ENCODE measurements around the gene OBSL1. TPM values are rescaled to one million over a fixed set of nuclear protein-coding genes. Genes with fewer than 3 reads are reported as not detected.

Gene OBSL1
- total RNA-seq, 1 donor from 2014 or later: 87.2 TPM

GRCh38 chr2:219537657-219538488 is 33.5 kb downstream of the OBSL1 start:
- H3K9ac ChIP-seq (ENCODE audit: low read depth in 1 of 3, low read length in 3 of 3): no peak overlapping the region
- H3K36me3 ChIP-seq (ENCODE audit: control insufficient read depth in 3 of 3, insufficient read depth in 3 of 3, low read length in 3 of 3): peaks cover 15 to 22% (median 19%) of the 10 kb centered on the region in 3 donors
- H3K27ac ChIP-seq (ENCODE audit: low read depth, low read length): no peak overlapping the region
- peaks cover 13 to 16% (median 15%) of the 10 kb centered on the region in 3 donors for H3K4me1 ChIP-seq (ENCODE audit: control insufficient read depth in 3 of 3, insufficient read depth in 3 of 3, low read length in 3 of 3)
- peaks cover 0 to 6% (median 3%) of the 10 kb centered on the region in 3 donors for H3K27me3 ChIP-seq (ENCODE audit: control insufficient read depth in 3 of 3, insufficient read depth in 3 of 3, low read length in 3 of 3)
- no peaks in the 10 kb centered on the region for H3K9me3 ChIP-seq (ENCODE audit: control insufficient read depth in 3 of 3, low read length in 3 of 3)
- no peak overlapping the region for H3K4me3 ChIP-seq (ENCODE audit: low read length in 3 of 3)

- Histone ChIP-seq H3K4me1 (ENCODE audit: control insufficient read depth in 3 of 3, insufficient read depth in 3 of 3, low read length in 3 of 3) (peaks cover 5 to 7% (median 6%) of the 10 kb centered on the region in 3 donors), H3K9ac (ENCODE audit: low read depth in 1 of 3, low read length in 3 of 3) (no peak overlapping the region), H3K9me3 (ENCODE audit: control insufficient read depth in 3 of 3, low read length in 3 of 3) (no peaks in the 10 kb centered on the region), H3K4me3 (ENCODE audit: low read length in 3 of 3) (no peak overlapping the region), H3K27me3 (ENCODE audit: control insufficient read depth in 3 of 3, insufficient read depth in 3 of 3, low read length in 3 of 3) (peaks cover 3 to 15% (median 5%) of the 10 kb centered on the region in 3 donors), H3K36me3 (ENCODE audit: control insufficient read depth in 3 of 3, insufficient read depth in 3 of 3, low read length in 3 of 3) (peaks cover 15 to 22% (median 19%) of the 10 kb centered on the region in 3 donors), H3K27ac (ENCODE audit: low read depth, low read length) (no peak overlapping the region)
Observed at GRCh38 chr2:219536967-219537366, 34.4 kb downstream of the OBSL1 start.

GRCh38 chr2:219536425-219536824 is 34.9 kb downstream of the OBSL1 start:
- Histone ChIP-seq H3K36me3 (ENCODE audit: control insufficient read depth in 3 of 3, insufficient read depth in 3 of 3, low read length in 3 of 3) (peaks cover 15 to 22% (median 17%) of the 10 kb centered on the region in 3 donors), H3K9me3 (ENCODE audit: control insufficient read depth in 3 of 3, low read length in 3 of 3) (no peaks in the 10 kb centered on the region), H3K27me3 (ENCODE audit: control insufficient read depth in 3 of 3, insufficient read depth in 3 of 3, low read length in 3 of 3) (peaks cover 3 to 19% (median 5%) of the 10 kb centered on the region in 3 donors), H3K4me3 (ENCODE audit: low read length in 3 of 3) (no peak overlapping the region), H3K4me1 (ENCODE audit: control insufficient read depth in 3 of 3, insufficient read depth in 3 of 3, low read length in 3 of 3) (peaks cover under 1 to 2% (median under 1%) of the 10 kb centered on the region in 3 donors), H3K9ac (ENCODE audit: low read depth in 1 of 3, low read length in 3 of 3) (no peak overlapping the region), H3K27ac (ENCODE audit: low read depth, low read length) (no peak overlapping the region)

- peaks cover 12 to 23% (median 13%) of the 10 kb centered on the region in 3 donors for H3K27me3 ChIP-seq (ENCODE audit: control insufficient read depth in 3 of 3, insufficient read depth in 3 of 3, low read length in 3 of 3)
- no peaks in the 10 kb centered on the region for H3K9me3 ChIP-seq (ENCODE audit: control insufficient read depth in 3 of 3, low read length in 3 of 3)
Observed at GRCh38 chr2:219533930-219534661, 37.2 kb downstream of the OBSL1 start.

GRCh38 chr2:219532378-219532649 is 39.0 kb downstream of the OBSL1 start:
- H3K9me3 ChIP-seq (ENCODE audit: control insufficient read depth in 3 of 3, low read length in 3 of 3): no peaks in the 10 kb centered on the region
- peaks cover 19 to 33% (median 22%) of the 10 kb centered on the region in 3 donors for H3K27me3 ChIP-seq (ENCODE audit: control insufficient read depth in 3 of 3, insufficient read depth in 3 of 3, low read length in 3 of 3)
- no peak overlapping the region for H3K9ac ChIP-seq (ENCODE audit: low read depth in 1 of 3, low read length in 3 of 3)
- H3K27ac ChIP-seq (ENCODE audit: low read depth, low read length): no peak overlapping the region
- peaks cover 4 to 11% (median 9%) of the 10 kb centered on the region in 3 donors for H3K4me1 ChIP-seq (ENCODE audit: control insufficient read depth in 3 of 3, insufficient read depth in 3 of 3, low read length in 3 of 3)
- H3K4me3 ChIP-seq (ENCODE audit: low read length in 3 of 3): no peak overlapping the region
- no peaks in the 10 kb centered on the region for H3K36me3 ChIP-seq (ENCODE audit: control insufficient read depth in 3 of 3, insufficient read depth in 3 of 3, low read length in 3 of 3)

More at GRCh38 chr2:219533930-219534661, 37.2 kb downstream of the OBSL1 start:
- Histone ChIP-seq H3K27ac (ENCODE audit: low read depth, low read length) (no peak overlapping the region), H3K9ac (ENCODE audit: low read depth in 1 of 3, low read length in 3 of 3) (no peak overlapping the region), H3K4me3 (ENCODE audit: low read length in 3 of 3) (no peak overlapping the region), H3K36me3 (ENCODE audit: control insufficient read depth in 3 of 3, insufficient read depth in 3 of 3, low read length in 3 of 3) (peaks cover 0 to 6% (median 3%) of the 10 kb centered on the region in 3 donors), H3K4me1 (ENCODE audit: control insufficient read depth in 3 of 3, insufficient read depth in 3 of 3, low read length in 3 of 3) (peaks cover 4 to 11% (median 9%) of the 10 kb centered on the region in 3 donors)

GRCh38 chr2:219531639-219532377 is 39.5 kb downstream of the OBSL1 start:
- Histone ChIP-seq H3K36me3 (ENCODE audit: control insufficient read depth in 3 of 3, insufficient read depth in 3 of 3, low read length in 3 of 3) (no peaks in the 10 kb centered on the region), H3K4me1 (ENCODE audit: control insufficient read depth in 3 of 3, insufficient read depth in 3 of 3, low read length in 3 of 3) (peaks cover 5 to 14% (median 12%) of the 10 kb centered on the region in 3 donors), H3K27ac (ENCODE audit: low read depth, low read length) (no peak overlapping the region), H3K27me3 (ENCODE audit: control insufficient read depth in 3 of 3, insufficient read depth in 3 of 3, low read length in 3 of 3) (peaks cover 22 to 38% (median 27%) of the 10 kb centered on the region in 3 donors), H3K9me3 (ENCODE audit: control insufficient read depth in 3 of 3, low read length in 3 of 3) (no peaks in the 10 kb centered on the region), H3K9ac (ENCODE audit: low read depth in 1 of 3, low read length in 3 of 3) (no peak overlapping the region), H3K4me3 (ENCODE audit: low read length in 3 of 3) (no peak overlapping the region)

- Histone ChIP-seq H3K36me3 (ENCODE audit: control insufficient read depth in 3 of 3, insufficient read depth in 3 of 3, low read length in 3 of 3) (no peaks in the 10 kb centered on the region), H3K4me3 (ENCODE audit: low read length in 3 of 3) (peak overlapping the region in 2 of 3 donors; percentile 15 to 36), H3K27ac (ENCODE audit: low read depth, low read length) (no peak overlapping the region), H3K9me3 (ENCODE audit: control insufficient read depth in 3 of 3, low read length in 3 of 3) (no peaks in the 10 kb centered on the region), H3K9ac (ENCODE audit: low read depth in 1 of 3, low read length in 3 of 3) (peak overlapping the region in 2 of 3 donors; percentile 16 to 41), H3K4me1 (ENCODE audit: control insufficient read depth in 3 of 3, insufficient read depth in 3 of 3, low read length in 3 of 3) (peaks cover 7 to 17% (median 15%) of the 10 kb centered on the region in 3 donors), H3K27me3 (ENCODE audit: control insufficient read depth in 3 of 3, insufficient read depth in 3 of 3, low read length in 3 of 3) (peaks cover 22 to 42% (median 35%) of the 10 kb centered on the region in 3 donors)
Observed at GRCh38 chr2:219530048-219530963, 41.0 kb downstream of the OBSL1 start.

- Histone ChIP-seq H3K27me3 (ENCODE audit: control insufficient read depth in 3 of 3, insufficient read depth in 3 of 3, low read length in 3 of 3) (peaks cover 39 to 57% (median 39%) of the 10 kb centered on the region in 3 donors), H3K4me3 (ENCODE audit: low read length in 3 of 3) (no peak overlapping the region), H3K27ac (ENCODE audit: low read depth, low read length) (no peak overlapping the region)
Observed at GRCh38 chr2:219527472-219527871, 43.9 kb downstream of the OBSL1 start.

GRCh38 chr2:219527076-219527394 is 44.3 kb downstream of the OBSL1 start:
- Histone ChIP-seq H3K27ac (ENCODE audit: low read depth, low read length) (no peak overlapping the region), H3K27me3 (ENCODE audit: control insufficient read depth in 3 of 3, insufficient read depth in 3 of 3, low read length in 3 of 3) (peaks cover 35 to 53% (median 39%) of the 10 kb centered on the region in 3 donors), H3K4me3 (ENCODE audit: low read length in 3 of 3) (no peak overlapping the region), H3K9me3 (ENCODE audit: control insufficient read depth in 3 of 3, low read length in 3 of 3) (no peaks in the 10 kb centered on the region), H3K36me3 (ENCODE audit: control insufficient read depth in 3 of 3, insufficient read depth in 3 of 3, low read length in 3 of 3) (no peaks in the 10 kb centered on the region), H3K9ac (ENCODE audit: low read depth in 1 of 3, low read length in 3 of 3) (no peak overlapping the region), H3K4me1 (ENCODE audit: control insufficient read depth in 3 of 3, insufficient read depth in 3 of 3, low read length in 3 of 3) (peaks cover 7 to 17% (median 15%) of the 10 kb centered on the region in 3 donors)

More at GRCh38 chr2:219527472-219527871, 43.9 kb downstream of the OBSL1 start:
- H3K36me3 ChIP-seq (ENCODE audit: control insufficient read depth in 3 of 3, insufficient read depth in 3 of 3, low read length in 3 of 3): no peaks in the 10 kb centered on the region
- no peak overlapping the region for H3K9ac ChIP-seq (ENCODE audit: low read depth in 1 of 3, low read length in 3 of 3)
- peaks cover 7 to 17% (median 15%) of the 10 kb centered on the region in 3 donors for H3K4me1 ChIP-seq (ENCODE audit: control insufficient read depth in 3 of 3, insufficient read depth in 3 of 3, low read length in 3 of 3)
- H3K9me3 ChIP-seq (ENCODE audit: control insufficient read depth in 3 of 3, low read length in 3 of 3): no peaks in the 10 kb centered on the region
